ENCODE results near the gene TCTN2.

The TCTN2 gene

DNA sequence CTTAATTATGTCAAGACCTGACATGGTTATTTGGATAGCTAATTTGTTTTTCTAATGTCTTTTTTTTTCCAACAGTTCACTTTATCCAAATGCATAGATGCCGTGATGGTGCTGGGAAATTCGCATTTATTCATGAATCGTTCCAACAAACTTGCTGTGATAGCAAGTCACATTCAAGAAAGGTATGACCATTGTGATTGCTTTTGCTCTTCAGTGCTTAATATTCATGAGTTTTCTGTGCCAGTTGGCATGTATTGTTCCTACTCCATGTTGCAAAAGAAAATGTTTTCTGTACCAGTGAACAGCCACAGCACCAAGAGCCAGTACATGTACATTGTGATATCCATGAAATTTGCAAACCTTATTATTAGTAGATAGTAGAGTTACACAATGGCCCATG lies 25.5 kb upstream of the TCTN2 start:
- TF ChIP-seq NFRKB (IDR thresholded peaks at IDR 0.05) (no peak), HDGF (IDR thresholded peaks at IDR 0.05; ENCODE audit: borderline replicate concordance) (no peak), CTBP1 (IDR thresholded peaks at IDR 0.05; ENCODE audit: borderline replicate concordance) (no peak), FOXA1 (IDR thresholded peaks at IDR 0.05) (no peak), ZNF384 (IDR thresholded peaks at IDR 0.05) (no peak)
- no peak for DNase-seq (ENCODE audit: extremely low spot score)
- ChIA-PET POLR2A (no interaction called here), CTCF (interaction anchor here (0.5 to 0.6 kb wide), 2 partner anchors 21 to 218 kb away, joined by 3 to 4 read pairs; no protein-coding TSS in a partner anchor)

- DNase-seq (ENCODE audit: extremely low spot score): no peak
- ChIA-PET CTCF (interaction anchor here (0.6 kb wide), 1 partner anchor 219 kb away, joined by 4 read pairs; no protein-coding TSS in a partner anchor), POLR2A (no interaction called here)
- no peak for TF ChIP-seq FOXA1 (IDR thresholded peaks at IDR 0.05)
- TF ChIP-seq NFRKB (IDR thresholded peaks at IDR 0.05): no peak
- TF ChIP-seq FOXM1 (IDR thresholded peaks at IDR 0.05; ENCODE audit: borderline replicate concordance): no peak
- TF ChIP-seq ARNT (IDR thresholded peaks at IDR 0.05): no peak
- TF ChIP-seq CTBP1 (IDR thresholded peaks at IDR 0.05; ENCODE audit: borderline replicate concordance): no peak
- no peak for TF ChIP-seq BHLHE40 (IDR thresholded peaks at IDR 0.05; ENCODE audit: borderline replicate concordance)
- no peak for TF ChIP-seq FOXK2 (IDR thresholded peaks at IDR 0.05)
- TF ChIP-seq ZNF384 (IDR thresholded peaks at IDR 0.05): no peak
- no peak for TF ChIP-seq ELF4 (IDR thresholded peaks at IDR 0.05)
Measured at GRCh38 chr12:123645878-123646277, 25.0 kb upstream of the TCTN2 start.

DNA sequence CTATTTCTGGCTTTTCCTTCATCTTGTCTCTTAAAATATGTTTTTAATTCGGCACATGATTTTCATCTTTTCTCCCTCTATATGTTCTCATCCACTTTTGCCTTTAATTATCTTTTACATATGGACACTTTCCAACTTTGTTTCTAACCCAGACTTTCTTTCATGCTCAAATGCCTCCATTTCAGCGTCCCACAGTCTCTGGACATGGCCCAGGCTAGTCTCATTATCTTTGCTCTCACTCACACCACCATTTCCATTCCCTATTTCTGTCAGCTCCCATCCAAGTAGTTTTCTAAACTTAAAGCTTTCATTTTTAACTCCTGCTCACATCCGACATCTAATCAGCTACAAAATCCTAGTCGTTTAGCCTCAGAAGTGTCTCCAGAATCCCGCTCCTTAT lies 22.5 kb upstream of the TCTN2 start:
- no peak for TF ChIP-seq BHLHE40 (IDR thresholded peaks at IDR 0.05; ENCODE audit: borderline replicate concordance)
- TF ChIP-seq FOXM1 (IDR thresholded peaks at IDR 0.05; ENCODE audit: borderline replicate concordance): no peak
- TF ChIP-seq L3MBTL2 (conservative IDR thresholded peaks at IDR 0.05): no peak
- TF ChIP-seq SUZ12 (IDR thresholded peaks at IDR 0.05): no peak
- no peak for TF ChIP-seq ARNT (IDR thresholded peaks at IDR 0.05)
- TF ChIP-seq FOXA1 (IDR thresholded peaks at IDR 0.05): no peak
- TF ChIP-seq LEF1 (IDR thresholded peaks at IDR 0.05; ENCODE audit: borderline replicate concordance): no peak
- TF ChIP-seq PKNOX1 (IDR thresholded peaks at IDR 0.05): no peak
- TF ChIP-seq CTBP1 (IDR thresholded peaks at IDR 0.05; ENCODE audit: borderline replicate concordance): no peak
- no peak for TF ChIP-seq ZNF384 (IDR thresholded peaks at IDR 0.05)
- no peak for TF ChIP-seq ELF4 (IDR thresholded peaks at IDR 0.05)
- TF ChIP-seq TARDBP (IDR thresholded peaks at IDR 0.05): no peak
- TF ChIP-seq SP1 (IDR thresholded peaks at IDR 0.05): no peak
- no peak for TF ChIP-seq NFRKB (IDR thresholded peaks at IDR 0.05)
- no peak for TF ChIP-seq HDGF (IDR thresholded peaks at IDR 0.05; ENCODE audit: borderline replicate concordance)
- TF ChIP-seq FOXK2 (IDR thresholded peaks at IDR 0.05): no peak
- ChIA-PET CTCF (no interaction called here), POLR2A (no interaction called here)
- no peak for DNase-seq (ENCODE audit: extremely low spot score)

DNA sequence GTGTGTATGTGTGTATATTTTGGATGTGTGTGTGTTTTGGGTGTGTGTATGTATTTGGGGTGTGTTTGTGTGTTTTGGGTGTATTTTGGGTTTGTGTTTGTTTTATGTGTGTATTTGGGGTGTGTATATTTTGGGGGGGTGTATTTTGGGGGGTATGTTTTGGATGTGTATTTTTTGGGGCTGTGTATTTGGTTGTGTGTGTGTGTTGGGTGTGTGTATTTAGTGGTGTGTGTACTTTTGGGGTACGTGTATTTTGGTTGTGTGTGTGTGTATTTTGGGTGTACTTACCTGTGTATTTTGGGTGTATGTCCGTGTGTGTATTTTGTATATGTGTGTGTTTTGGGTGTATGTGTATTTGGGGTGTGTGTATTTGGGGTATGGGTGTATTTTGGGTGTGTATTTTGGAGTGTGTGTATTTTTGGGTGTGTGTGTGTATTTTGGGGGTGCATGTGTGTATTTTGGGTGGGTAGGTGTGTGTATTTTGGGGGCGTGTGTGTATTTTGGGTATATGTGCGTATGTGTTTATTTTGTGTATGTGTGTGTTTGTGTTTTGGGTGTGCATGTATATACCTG lies 16.7 kb upstream of the TCTN2 start:
- DNase-seq (ENCODE audit: extremely low spot score): no peak
- CTCF ChIA-PET: no interaction called here
- POLR2A ChIA-PET: no interaction called here
- TF ChIP-seq NFRKB (IDR thresholded peaks at IDR 0.05) (no peak), HDGF (IDR thresholded peaks at IDR 0.05; ENCODE audit: borderline replicate concordance) (no peak), CTBP1 (IDR thresholded peaks at IDR 0.05; ENCODE audit: borderline replicate concordance) (no peak), L3MBTL2 (conservative IDR thresholded peaks at IDR 0.05) (no peak), TARDBP (IDR thresholded peaks at IDR 0.05) (peak; percentile 11; the same call in 1 of the 2 replicates), ZNF384 (IDR thresholded peaks at IDR 0.05) (no peak), SP1 (IDR thresholded peaks at IDR 0.05) (no peak), ARNT (IDR thresholded peaks at IDR 0.05) (no peak), PKNOX1 (IDR thresholded peaks at IDR 0.05) (no peak)

- TF ChIP-seq L3MBTL2 (conservative IDR thresholded peaks at IDR 0.05) (no peak), PKNOX1 (IDR thresholded peaks at IDR 0.05) (no peak), ZNF384 (IDR thresholded peaks at IDR 0.05) (no peak), HDGF (IDR thresholded peaks at IDR 0.05; ENCODE audit: borderline replicate concordance) (no peak), NFRKB (IDR thresholded peaks at IDR 0.05) (no peak), FOXA1 (IDR thresholded peaks at IDR 0.05) (no peak), ARNT (IDR thresholded peaks at IDR 0.05) (no peak), LEF1 (IDR thresholded peaks at IDR 0.05; ENCODE audit: borderline replicate concordance) (no peak), FOXM1 (IDR thresholded peaks at IDR 0.05; ENCODE audit: borderline replicate concordance) (no peak), ELF4 (IDR thresholded peaks at IDR 0.05) (no peak), FOXK2 (IDR thresholded peaks at IDR 0.05) (no peak), TARDBP (IDR thresholded peaks at IDR 0.05) (no peak), CTBP1 (IDR thresholded peaks at IDR 0.05; ENCODE audit: borderline replicate concordance) (no peak), BHLHE40 (IDR thresholded peaks at IDR 0.05; ENCODE audit: borderline replicate concordance) (no peak), SP1 (IDR thresholded peaks at IDR 0.05) (no peak), SUZ12 (IDR thresholded peaks at IDR 0.05) (no peak)
- CTCF ChIA-PET: no interaction called here
- DNase-seq (ENCODE audit: extremely low spot score): no peak
- POLR2A ChIA-PET: no interaction called here
Measured at GRCh38 chr12:123655420-123655819, 15.5 kb upstream of the TCTN2 start.

- DNase-seq (ENCODE audit: extremely low spot score): no peak
- TF ChIP-seq TARDBP (IDR thresholded peaks at IDR 0.05) (no peak), CTBP1 (IDR thresholded peaks at IDR 0.05; ENCODE audit: borderline replicate concordance) (no peak), PKNOX1 (IDR thresholded peaks at IDR 0.05) (no peak), SUZ12 (IDR thresholded peaks at IDR 0.05) (no peak), L3MBTL2 (conservative IDR thresholded peaks at IDR 0.05) (no peak), SP1 (IDR thresholded peaks at IDR 0.05) (no peak)
- ChIA-PET POLR2A (no interaction called here), CTCF (no interaction called here)
Measured at GRCh38 chr12:123656392-123656791, 14.5 kb upstream of the TCTN2 start.
